Renal cortical epithelial cell (primary cell): ENCODE results near the gene PDGFA. TPM values are rescaled to one million over a fixed set of nuclear protein-coding genes. Genes with fewer than 3 reads are reported as not detected.
"Not testable (repeated sequence)": the region's sequence is repeated elsewhere in the genome, so short reads cannot be mapped to it uniquely, and the experiment has no call there.

Source experiments
- DNase-seq: peaks from one replicate; pipeline ENCODE4 v3.0.0-alpha.2; 2011; ENCODE audit warnings: low read depth
- total RNA-seq: library from RNA; depleted of rRNA; stranded (reverse); fragments of >200 nt; gene quantifications from 2 replicates; pipeline ENCODE4 v1.2.3, GENCODE V29; 2014

The PDGFA gene
- total RNA-seq, 1 donor from 2014 or later: 54.3 TPM

DNA sequence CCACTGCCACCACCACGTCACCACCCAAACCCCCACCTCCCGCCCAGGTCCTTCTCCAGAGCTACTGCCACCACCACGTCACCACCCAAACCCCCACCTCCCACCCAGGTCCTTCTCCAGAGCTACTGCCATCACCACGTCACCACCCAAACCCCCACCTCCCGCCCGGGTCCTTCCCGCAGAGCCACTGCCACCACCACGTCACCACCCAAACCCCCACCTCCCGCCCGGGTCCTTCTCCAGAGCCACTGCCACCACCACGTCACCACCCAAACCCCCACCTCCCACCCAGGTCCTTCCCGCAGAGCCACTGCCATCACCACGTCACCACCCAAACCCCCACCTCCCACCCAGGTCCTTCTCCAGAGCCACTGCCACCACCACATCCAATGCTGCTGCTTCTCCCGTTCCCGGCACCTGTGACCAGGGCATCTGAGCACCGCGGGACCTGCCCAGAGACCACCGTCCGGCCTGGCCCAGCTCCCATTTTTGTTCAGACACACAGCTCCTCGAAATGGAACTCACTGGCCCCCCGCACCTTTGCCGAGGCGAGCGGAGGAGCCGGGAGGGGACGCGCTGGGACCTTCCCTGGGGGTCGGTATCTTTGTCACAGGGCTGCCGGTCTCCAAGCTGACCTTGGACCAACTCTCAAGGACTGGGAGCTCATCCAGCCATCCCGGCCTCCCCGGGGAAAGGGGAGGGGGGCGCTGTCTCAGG lies 32.7 kb upstream of the PDGFA start:
- DNase-seq: not testable (repeated sequence)

GRCh38 chr7:551615-551970 lies 31.9 kb upstream of the PDGFA start:
- DNase-seq: not testable (repeated sequence)

DNA sequence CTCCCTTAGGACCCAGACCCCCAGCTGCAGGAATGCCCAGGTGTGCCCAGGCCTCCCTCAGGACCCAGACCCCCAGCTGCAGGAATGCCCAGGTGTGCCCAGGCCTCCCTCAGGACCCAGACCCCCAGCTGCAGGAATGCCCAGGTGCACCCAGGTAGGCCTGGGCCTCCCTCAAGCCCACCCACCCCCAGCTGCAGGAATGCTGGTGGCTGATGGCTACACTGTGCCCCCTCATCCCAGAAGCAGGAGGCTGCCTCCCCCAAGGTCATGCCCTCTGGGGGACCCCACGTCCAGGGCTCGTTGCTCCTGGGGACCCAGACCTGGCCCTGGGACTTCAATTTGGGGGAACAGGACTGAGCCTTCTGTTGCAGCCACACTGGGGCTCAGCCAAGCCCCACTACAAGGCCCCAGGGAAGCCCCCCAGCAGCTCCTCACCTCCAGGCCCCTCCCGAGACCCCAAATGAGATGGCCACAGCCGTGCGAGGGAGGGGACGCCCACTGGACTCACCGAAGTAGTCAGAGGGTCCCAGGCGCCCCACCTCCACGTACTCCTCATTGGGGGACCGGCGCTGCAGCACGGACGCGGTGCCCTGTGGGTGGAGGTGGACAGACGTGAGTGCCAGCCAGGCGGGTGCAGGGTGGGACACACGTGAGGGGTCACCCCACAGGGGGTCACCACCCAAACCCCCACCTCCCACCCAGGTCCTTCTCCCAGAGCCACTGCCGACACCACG lies 31.4 kb upstream of the PDGFA start:
- no peak for DNase-seq

DNA sequence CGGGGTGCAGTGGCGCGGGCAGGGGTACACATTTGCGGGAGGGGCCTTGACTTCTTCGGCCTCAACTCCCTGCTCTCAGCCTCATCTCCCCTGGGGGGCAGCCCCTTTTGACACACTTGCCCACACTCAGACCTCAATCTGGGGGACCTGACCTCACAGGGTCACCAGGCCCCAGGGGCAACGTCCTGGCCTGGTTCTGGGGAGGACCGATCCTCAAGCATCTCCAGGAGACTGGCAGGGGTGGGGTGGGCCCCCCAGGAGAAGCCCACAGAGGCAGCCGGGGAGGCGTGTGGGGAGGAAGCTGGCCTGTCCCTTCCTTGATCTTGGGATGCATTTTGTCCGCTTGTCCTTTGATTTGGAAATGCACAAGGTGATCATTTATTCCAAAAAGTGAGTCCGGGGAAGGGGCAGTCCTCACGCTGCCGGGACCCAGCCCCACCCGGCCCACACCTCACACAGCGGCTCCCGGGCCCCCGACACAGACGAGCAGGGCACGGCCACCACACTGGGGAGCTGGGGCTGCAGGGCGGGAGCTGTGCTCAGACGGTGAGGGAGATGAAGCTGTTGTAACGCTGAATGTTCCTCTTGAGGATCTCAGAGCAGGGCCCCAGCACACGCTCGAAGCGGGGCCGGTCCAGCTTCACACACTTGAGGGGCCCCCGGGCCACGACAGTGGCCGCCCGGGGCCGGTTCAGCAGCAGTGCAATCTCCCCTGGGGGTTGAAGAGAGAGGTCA lies 30.4 kb upstream of the PDGFA start:
- DNase-seq: no peak

DNA sequence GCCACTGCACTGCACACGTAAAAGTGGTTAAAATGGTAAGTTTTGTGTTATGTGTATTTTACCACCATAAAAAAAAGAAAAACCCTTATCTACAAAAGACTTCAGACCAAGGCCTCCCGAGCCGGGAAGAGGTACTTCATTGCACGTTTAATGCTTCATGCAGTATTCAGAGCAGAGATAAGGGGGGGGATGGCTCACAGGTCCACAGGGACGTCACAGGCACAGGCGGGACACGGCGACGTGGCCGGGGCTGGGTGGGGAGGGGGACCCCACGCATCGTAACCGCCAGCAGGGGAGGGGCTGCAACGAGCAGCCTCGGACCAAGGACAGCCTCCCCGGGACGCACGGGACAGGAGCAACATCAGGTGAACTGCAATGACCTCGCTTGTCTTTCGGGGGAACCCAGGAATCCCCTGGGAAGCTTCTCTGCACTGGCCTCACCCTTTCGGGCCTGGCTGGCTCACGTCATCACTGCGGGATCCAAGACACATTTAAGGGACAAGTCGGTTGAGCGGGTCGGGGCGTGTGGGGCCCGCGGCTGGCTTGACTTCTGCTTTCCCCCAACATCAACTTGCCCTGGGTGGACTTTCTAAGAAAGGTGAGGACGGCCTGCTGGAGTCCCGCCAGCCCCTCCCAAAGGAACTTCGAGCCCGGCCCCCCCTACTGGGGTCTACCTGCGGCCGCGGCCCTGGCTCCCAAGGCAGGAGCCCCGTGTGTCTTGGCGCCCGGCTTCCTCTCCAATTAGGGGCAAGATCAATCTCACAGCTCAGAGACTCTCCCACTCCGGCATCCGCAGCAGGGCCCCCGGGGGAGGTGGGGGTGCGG lies 29.6 kb upstream of the PDGFA start:
- no peak for DNase-seq

DNA sequence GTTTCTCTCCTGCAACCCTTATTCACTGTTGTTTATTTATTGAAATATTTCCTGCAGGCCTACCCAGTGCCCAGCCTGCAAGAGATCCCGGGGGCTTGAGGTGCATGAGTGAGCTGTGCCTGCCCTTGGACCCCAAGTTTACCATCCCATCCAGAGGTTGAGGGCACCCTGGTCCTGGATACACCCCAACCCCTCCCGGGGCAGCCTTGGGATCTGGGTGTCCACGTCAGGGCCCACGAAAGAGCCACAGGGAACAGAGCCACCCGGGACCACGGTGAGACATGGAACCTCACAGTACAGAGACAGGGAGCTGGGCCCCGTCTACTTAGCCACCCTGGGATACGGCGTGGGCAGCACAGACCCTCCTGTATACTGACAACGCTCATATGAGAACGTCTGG lies 28.8 kb upstream of the PDGFA start:
- no peak for DNase-seq

DNA sequence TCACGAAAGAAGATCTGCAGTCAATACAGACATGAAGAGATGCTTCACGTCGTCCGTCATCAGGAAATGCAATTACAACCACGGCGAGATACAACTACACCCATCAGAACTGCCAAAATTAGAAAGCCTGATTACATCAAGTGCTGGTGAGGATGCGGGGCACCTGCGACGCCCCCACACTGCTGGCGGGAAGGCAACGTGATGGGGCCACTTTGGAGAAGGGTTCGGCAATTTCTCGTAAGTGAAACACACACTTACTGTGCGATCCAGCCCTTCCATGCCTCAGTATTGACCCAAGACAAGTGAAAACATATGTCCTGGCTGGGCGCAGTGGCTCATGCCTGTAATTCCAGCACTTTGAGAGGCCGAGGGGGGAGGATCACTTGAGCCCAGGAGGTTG lies 25.8 kb upstream of the PDGFA start:
- DNase-seq: no peak

DNA sequence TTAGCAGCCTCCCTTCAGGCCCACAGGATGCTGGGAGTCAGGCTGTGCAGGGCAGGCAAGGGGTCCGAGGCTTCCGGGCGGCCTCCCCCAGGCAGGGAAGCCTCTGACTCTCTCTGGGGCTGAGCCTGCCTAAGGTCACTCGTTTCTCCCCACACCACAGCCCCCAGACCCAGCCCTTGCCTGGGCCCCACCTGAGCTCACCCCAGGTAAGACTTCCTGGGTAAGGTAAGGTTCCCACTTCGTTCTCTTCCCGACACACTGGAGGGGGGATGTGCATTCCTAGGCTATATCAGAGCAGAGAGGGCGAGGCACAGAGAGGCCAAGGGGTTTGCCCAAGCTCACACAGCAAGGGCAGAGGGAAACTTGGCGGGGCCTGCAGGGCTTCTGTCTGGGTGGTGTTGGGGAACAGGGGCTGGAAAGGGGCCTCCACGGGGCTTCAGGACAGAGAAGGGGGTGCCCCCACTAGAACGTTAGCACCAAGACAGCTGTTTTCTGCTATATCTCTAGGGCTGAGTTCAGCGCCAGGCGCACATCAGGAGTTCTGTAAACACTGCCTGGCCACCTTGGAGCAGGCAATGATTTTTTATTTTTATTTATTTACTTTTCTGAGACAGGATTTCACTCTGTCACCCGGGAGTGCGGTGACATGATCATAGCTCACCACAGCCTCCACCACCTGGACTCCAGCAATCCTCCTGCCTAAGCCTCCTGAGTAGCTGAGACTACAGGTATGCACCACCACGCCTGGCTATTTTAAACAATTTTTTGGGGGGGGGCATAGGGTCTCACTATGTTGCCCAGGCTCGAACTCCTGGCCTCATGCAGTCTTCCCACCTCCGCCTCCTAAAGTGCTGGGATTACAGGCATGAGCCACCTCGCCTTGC lies 24.9 kb upstream of the PDGFA start:
- DNase-seq: no peak

DNA sequence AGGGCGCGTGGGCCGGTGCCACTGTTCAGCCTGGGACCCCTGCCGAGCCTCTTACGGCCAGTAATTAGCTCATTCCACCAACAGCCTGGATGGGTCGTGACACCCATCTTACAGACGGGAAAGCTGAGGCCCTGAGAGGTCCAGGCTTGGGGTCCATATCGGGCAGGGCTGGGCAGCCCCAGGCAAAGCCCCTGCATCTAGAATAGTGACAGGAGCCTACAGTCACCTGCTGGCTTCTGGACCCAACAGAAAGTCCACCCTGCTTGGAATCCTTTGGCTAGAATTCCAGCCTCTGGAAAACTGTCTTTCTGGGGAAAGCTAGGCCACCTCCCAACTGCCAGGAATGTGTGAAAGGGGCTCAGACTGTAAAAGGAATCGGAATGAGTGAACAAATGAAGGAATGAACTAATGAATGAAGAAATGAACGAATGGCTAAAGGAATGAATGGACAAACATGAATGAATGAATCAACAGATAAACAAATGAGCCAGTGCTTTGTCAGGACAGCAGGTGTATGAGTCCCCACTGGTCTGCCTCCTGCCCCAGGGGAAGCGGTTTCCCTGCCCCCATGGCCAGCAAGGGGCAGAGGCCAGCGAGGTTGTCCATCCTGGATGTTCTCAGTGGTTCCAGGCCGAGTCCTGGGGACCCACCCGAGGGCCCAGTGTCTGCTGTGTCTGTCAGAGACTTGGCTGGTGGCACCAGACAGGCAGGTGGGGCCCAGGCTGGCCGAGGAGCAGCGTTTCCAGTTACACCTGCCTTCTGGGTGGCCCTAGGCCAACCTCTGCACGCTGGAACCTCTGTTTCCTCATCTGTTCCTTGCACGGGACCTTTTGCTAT lies 24.1 kb upstream of the PDGFA start:
- no peak for DNase-seq

- DNase-seq: peak; percentile 92
Measured at GRCh38 chr7:542713-543500, 23.3 kb upstream of the PDGFA start.

GRCh38 chr7:542131-542712 lies 22.6 kb upstream of the PDGFA start:
- DNase-seq: no peak

GRCh38 chr7:541661-542060 lies 22.0 kb upstream of the PDGFA start:
- DNase-seq: no peak

DNA sequence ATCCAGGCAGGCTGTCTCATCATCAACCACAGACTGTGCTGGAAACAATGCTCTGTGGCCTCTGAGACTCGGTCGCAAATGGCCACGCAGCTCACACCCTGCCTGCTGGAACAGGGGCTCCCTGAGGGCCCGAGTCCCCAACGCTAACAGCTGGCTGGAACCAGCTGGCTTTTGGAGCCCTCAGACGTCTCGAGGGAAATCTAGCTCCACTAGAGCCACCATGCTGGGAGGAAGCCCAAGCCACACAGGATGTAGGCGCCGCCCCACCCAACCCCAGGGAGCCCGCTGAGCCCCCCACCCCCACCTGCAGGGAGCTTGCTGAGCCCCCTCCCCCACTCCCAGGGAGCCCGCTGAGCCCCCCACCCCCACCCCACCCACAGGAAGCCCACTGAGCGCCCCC lies 21.4 kb upstream of the PDGFA start:
- DNase-seq: no peak

GRCh38 chr7:540579-540978 lies 20.9 kb upstream of the PDGFA start:
- no peak for DNase-seq

GRCh38 chr7:539731-540411 lies 20.2 kb upstream of the PDGFA start:
- peak; percentile 83 for DNase-seq

GRCh38 chr7:538764-539685 lies 19.4 kb upstream of the PDGFA start:
- no peak for DNase-seq
